GM12878 (cell line): ENCODE measurements around the gene RAD18. TPM values are rescaled to one million over a fixed set of nuclear protein-coding genes. Genes with fewer than 3 reads are reported as not detected.

Source experiments
- ATAC-seq: fragments of 200-7000 bp; cut with Tn5 transposase; 3 replicates; pipeline ENCODE4 v1.9.1; 2020; ENCODE audit warnings: mild to moderate bottlenecking, moderate library complexity
- BruUV-seq: library from RNA; stranded (reverse); fragments of 400-500 nt; replicated peaks from 2 replicates; lab custom pipeline; 2021; lab: Mats Ljungman, UMichigan
- CTCF ChIA-PET: fragments of 300-600 bp; sonication (Branson Sonifier 250); formaldehyde crosslinking; extraction: SDS; loops from one replicate; lab custom pipeline; 2021; ENCODE audit warnings: inconsistent platforms; lab: Yijun Ruan, JAX
- POLR2A ChIA-PET: fragments of 350-600 bp; formaldehyde crosslinking; extraction: SDS; loops from one replicate; lab custom pipeline; 2021; ENCODE audit warnings: inconsistent platforms; lab: Charles Lee
- RAD21 ChIA-PET: fragments of 300-600 bp; sonication (Branson Sonifier 250); formaldehyde crosslinking; loops from one replicate; lab custom pipeline; 2023; ENCODE audit warnings: antibody characterized with exemption; ENCODE audit not compliant: unreplicated experiment; lab: Charles Lee
- SMC1A ChIA-PET: fragments of 300-600 bp; sonication (Branson Sonifier 250); formaldehyde crosslinking; loops from one replicate; lab custom pipeline; 2023; ENCODE audit not compliant: unreplicated experiment, uncharacterized antibody; lab: Charles Lee
- DNase-seq: peaks from one replicate; pipeline ENCODE4 v3.0.0-alpha.2; 2011; ENCODE audit warnings: low read depth, low spot score
- FAIRE-seq: peaks from 3 replicates; lab custom pipeline; 2011; peaks lifted over from hg19 to GRCh38; lab: Jason Lieb, UNC
- H2AFZ ChIP-seq: 2 replicates; pipeline ENCODE4 v1.6.0; 2011; ENCODE audit warnings: low read depth, low read length, control low read depth; ENCODE audit not compliant: control insufficient read depth
- H3K27ac ChIP-seq: 2 replicates; pipeline ENCODE4 v1.5.1; 2011; ENCODE audit warnings: control low read depth; ENCODE audit not compliant: control insufficient read depth, insufficient read depth
- H3K27me3 ChIP-seq, 2 experiments: replicated peaks in 1 of 2; 2 replicates each; pipeline versions ENCODE4 v1.6.0 to v1.6.1; 2011; ENCODE audit warnings: low read length in 1 of 2; ENCODE audit not compliant: control insufficient read depth in 2 of 2, insufficient read depth in 2 of 2
- H3K36me3 ChIP-seq, 2 experiments: 2 replicates each; pipeline ENCODE4 v1.5.1; 2011; ENCODE audit warnings: low read length in 1 of 2; ENCODE audit not compliant: control insufficient read depth in 2 of 2, insufficient read depth in 2 of 2
- H3K4me1 ChIP-seq: 2 replicates; pipeline ENCODE4 v1.6.1; 2011; ENCODE audit warnings: mild to moderate bottlenecking, low read length, moderate library complexity, mixed read lengths; ENCODE audit not compliant: control insufficient read depth, insufficient read depth
- H3K4me2 ChIP-seq: 2 replicates; pipeline ENCODE4 v1.6.0; 2011; ENCODE audit warnings: control low read depth; ENCODE audit not compliant: control insufficient read depth, insufficient read depth
- H3K4me3 ChIP-seq: fragments of 200-600 bp; sonication (generic); 2 replicates; pipeline ENCODE4 v1.5.1; 2016
- H3K79me2 ChIP-seq: 2 replicates; pipeline ENCODE4 v1.6.0; 2011; ENCODE audit warnings: low read length; ENCODE audit not compliant: control insufficient read depth, insufficient read depth
- H3K9ac ChIP-seq: 2 replicates; pipeline ENCODE4 v1.8.0; 2011; ENCODE audit warnings: low read length, control low read depth, mixed read lengths; ENCODE audit not compliant: control insufficient read depth, insufficient read depth
- H3K9me3 ChIP-seq: replicated peaks from 3 replicates; pipeline ENCODE4 v1.5.1; 2011; ENCODE audit warnings: mild to moderate bottlenecking, low read length; ENCODE audit not compliant: control insufficient read depth, insufficient read depth
- H4K20me1 ChIP-seq: 2 replicates; pipeline ENCODE4 v1.6.0; 2011; ENCODE audit not compliant: control insufficient read depth, insufficient read depth
- DPF2 ChIP-seq: fragments of 450-650 bp; IDR thresholded peaks from 2 replicates; pipeline ENCODE4 v1.6.1; 2017; ENCODE audit warnings: mild to moderate bottlenecking
- EP300 ChIP-seq, 2 experiments: fragments of 150-350 bp in 1 of 2; IDR thresholded peaks; 2 replicates each; pipeline ENCODE4 v1.6.1; 2011 to 2012; ENCODE audit warnings: low read depth in 2 of 2, low read length in 2 of 2, borderline replicate concordance in 1 of 2, improper control_type of control experiment in 1 of 2, inconsistent platforms in 1 of 2; ENCODE audit not compliant: control insufficient read depth in 1 of 2
- RFX5 ChIP-seq: IDR thresholded peaks from 2 replicates; pipeline ENCODE4 v1.6.1; 2011; ENCODE audit warnings: low read depth, low read length, improper control_type of control experiment
- SIX5 ChIP-seq: IDR thresholded peaks from 2 replicates; pipeline ENCODE4 v1.6.1; 2011; ENCODE audit warnings: mild to moderate bottlenecking, low read depth, low read length, moderate library complexity; ENCODE audit not compliant: severe bottlenecking
- SPI1 ChIP-seq: IDR thresholded peaks from 2 replicates; pipeline ENCODE4 v1.6.1; 2011; ENCODE audit warnings: low read depth, mild to moderate bottlenecking, low read length, moderate library complexity, borderline replicate concordance; ENCODE audit not compliant: insufficient read depth
- STAT3 ChIP-seq: IDR thresholded peaks from 2 replicates; pipeline ENCODE4 v1.6.1; 2011; ENCODE audit warnings: low read depth, low read length, improper control_type of control experiment
- TCF7 ChIP-seq: IDR thresholded peaks from 2 replicates; pipeline ENCODE4 v1.6.1; 2014; ENCODE audit warnings: antibody characterized with exemption, borderline replicate concordance
- ZZZ3 ChIP-seq: IDR thresholded peaks from 2 replicates; pipeline ENCODE4 v1.6.1; 2011; ENCODE audit warnings: low read depth; ENCODE audit not compliant: control insufficient read depth, insufficient read length
- WGBS: methylation state at CpG from one replicate; pipeline ENCODE4 v1.1.6; 2016; ENCODE audit warnings: low lambda C conversion rate; ENCODE audit not compliant: insufficient replicate concordance, insufficient coverage; ENCODE audit errors: missing lambda C conversion rate; 5-methylcytosine and 5-hydroxymethylcytosine counted together
- in situ Hi-C: fragments of 300-500 bp; cut with MboI; formaldehyde crosslinking; loops from 9 replicates; pipeline ENCODE4 v1.14.3; 2018; ENCODE audit warnings: mixed read lengths
- intact Hi-C: fragments of 100-400 bp; cut with micrococcal nuclease; formaldehyde crosslinking; loops from one replicate; pipeline ENCODE4 v1.14.2; 2022; ENCODE audit not compliant: unreplicated experiment
- polyA plus RNA-seq, 11 experiments: library from polyadenylated mRNA; depleted of rRNA in 4 of 11; unstranded in 6 of 11; stranded (reverse) in 5 of 11; fragments of >200 nt; fragmentation: Nextera tagmentation in 4 of 11; fragmentation: Illumina TruSeq in 1 of 11; extraction: Ambion mirVana in 4 of 11; extraction: Trizol in 1 of 11; gene quantifications; 1 replicate in 1 of 11; 2 replicates in 10 of 11; pipeline versions ENCODE4 v1.2.1 to v1.2.3, GENCODE V29; 2011 to 2016; ENCODE audit warnings: inconsistent platforms in 2 of 11, missing spikeins in 2 of 11, low read depth in 1 of 11
- total RNA-seq, 4 experiments: library from RNA; depleted of rRNA in 3 of 4; stranded (reverse); fragments of >200 nt in 3 of 4; fragmentation: Illumina TruSeq in 1 of 4; extraction: Trizol in 1 of 4; gene quantifications; 2 replicates each; pipeline versions ENCODE4 v1.2.1 to v1.2.3, GENCODE V29; 2013 to 2021
- TF ChIP-seq, protein P1 (sequence below): fragments of 450-650 bp; IDR thresholded peaks from 2 replicates; pipeline ENCODE4 v1.6.1; 2017; ENCODE audit warnings: antibody characterized with exemption, mild to moderate bottlenecking, moderate library complexity
- TF ChIP-seq, protein P2 (sequence below): IDR thresholded peaks from 2 replicates; pipeline ENCODE4 v1.6.1; 2011; ENCODE audit warnings: low read depth, low read length, improper control_type of control experiment, borderline replicate concordance

Gene RAD18
- total and polyA plus RNA-seq, 10 of the 15 experiments (the other 5 are each of a cell fraction or from before 2014, with no cell fraction given), result 8.7 to 38.6 (median 19.2) TPM

DNA sequence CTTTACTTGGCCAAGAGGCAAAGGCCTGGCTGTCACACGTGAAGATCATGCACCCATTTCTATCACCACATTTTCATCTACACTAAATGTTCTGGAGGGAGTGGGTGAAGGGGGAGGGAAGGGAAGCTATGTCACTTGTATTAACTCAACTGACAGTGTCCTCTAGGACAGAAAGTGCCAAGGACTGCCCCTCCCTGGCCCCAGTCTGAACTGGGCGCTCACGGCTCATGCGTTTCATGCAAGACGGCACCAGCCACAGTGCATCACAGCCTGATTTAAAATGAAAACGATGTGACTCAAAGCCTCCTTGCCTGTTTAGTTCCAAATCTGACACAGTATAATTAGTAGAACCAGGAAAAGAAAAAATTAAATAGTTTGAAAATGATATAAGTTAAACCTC, 20.8 kb upstream of the RAD18 start:
- H3K36me3 ChIP-seq, result no peaks in the 10 kb centered on the region
- no peak for ATAC-seq
- no peaks in the 10 kb centered on the region for H4K20me1 ChIP-seq
- in situ Hi-C loops (no loop called here), intact Hi-C loops (no loop called here)
- H3K4me3 ChIP-seq, result no peak overlapping the region
- BruUV-seq, result no TSS peak
- H3K9ac ChIP-seq, result no peak overlapping the region
- H3K4me1 ChIP-seq, result no peaks in the 10 kb centered on the region
- H3K9me3 ChIP-seq, result no peaks in the 10 kb centered on the region; the same call in 2 of the 3 replicates
- FAIRE-seq, result no peak
- no peak for DNase-seq
- CTCF ChIA-PET, result interaction anchor here (0.8 to 1.1 kb wide), 2 partner anchors 65 to 321 kb away, joined by 3 read pairs; no protein-coding TSS in a partner anchor
- H2AFZ ChIP-seq, result no peak overlapping the region
- peaks cover 0 to 2% of the 10 kb centered on the region in 2 experiments; a peak in 2 of 4 replicates for H3K27me3 ChIP-seq
- H3K4me2 ChIP-seq, result no peak overlapping the region
- no peak overlapping the region for H3K27ac ChIP-seq
- H3K79me2 ChIP-seq, result no peaks in the 10 kb centered on the region
- SMC1A ChIA-PET, result no interaction called here
- WGBS, result 15% methylated on average over 6 of the region's 6 CpGs
- POLR2A ChIA-PET, result no interaction called here
- RAD21 ChIA-PET, result no interaction called here
- TF ChIP-seq STAT3 (no peak), SPI1 (no peak), RFX5 (no peak)
- TF ChIP-seq, protein P1, sequence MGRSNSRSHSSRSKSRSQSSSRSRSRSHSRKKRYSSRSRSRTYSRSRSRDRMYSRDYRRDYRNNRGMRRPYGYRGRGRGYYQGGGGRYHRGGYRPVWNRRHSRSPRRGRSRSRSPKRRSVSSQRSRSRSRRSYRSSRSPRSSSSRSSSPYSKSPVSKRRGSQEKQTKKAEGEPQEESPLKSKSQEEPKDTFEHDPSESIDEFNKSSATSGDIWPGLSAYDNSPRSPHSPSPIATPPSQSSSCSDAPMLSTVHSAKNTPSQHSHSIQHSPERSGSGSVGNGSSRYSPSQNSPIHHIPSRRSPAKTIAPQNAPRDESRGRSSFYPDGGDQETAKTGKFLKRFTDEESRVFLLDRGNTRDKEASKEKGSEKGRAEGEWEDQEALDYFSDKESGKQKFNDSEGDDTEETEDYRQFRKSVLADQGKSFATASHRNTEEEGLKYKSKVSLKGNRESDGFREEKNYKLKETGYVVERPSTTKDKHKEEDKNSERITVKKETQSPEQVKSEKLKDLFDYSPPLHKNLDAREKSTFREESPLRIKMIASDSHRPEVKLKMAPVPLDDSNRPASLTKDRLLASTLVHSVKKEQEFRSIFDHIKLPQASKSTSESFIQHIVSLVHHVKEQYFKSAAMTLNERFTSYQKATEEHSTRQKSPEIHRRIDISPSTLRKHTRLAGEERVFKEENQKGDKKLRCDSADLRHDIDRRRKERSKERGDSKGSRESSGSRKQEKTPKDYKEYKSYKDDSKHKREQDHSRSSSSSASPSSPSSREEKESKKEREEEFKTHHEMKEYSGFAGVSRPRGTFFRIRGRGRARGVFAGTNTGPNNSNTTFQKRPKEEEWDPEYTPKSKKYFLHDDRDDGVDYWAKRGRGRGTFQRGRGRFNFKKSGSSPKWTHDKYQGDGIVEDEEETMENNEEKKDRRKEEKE, result no peak
- TF ChIP-seq, all 136 proteins: peak for 0

GRCh38 chr3:8983591-8983990, 20.3 kb upstream of the RAD18 start:
- FAIRE-seq (no peak), ATAC-seq (no peak), DNase-seq (no peak)
- H2AFZ ChIP-seq, result no peak overlapping the region
- H3K4me3 ChIP-seq, result no peak overlapping the region
- no peak overlapping the region for H3K9ac ChIP-seq
- ChIA-PET SMC1A (no interaction called here), RAD21 (no interaction called here), POLR2A (no interaction called here), CTCF (interaction anchor here (0.8 to 1.1 kb wide), 2 partner anchors 66 to 321 kb away, joined by 3 read pairs; no protein-coding TSS in a partner anchor)
- H3K27me3 ChIP-seq, result peaks cover 0 to 2% of the 10 kb centered on the region in 2 experiments; a peak in 2 of 4 replicates
- in situ Hi-C loops (no loop called here), intact Hi-C loops (no loop called here)
- BruUV-seq, result no TSS peak
- TF ChIP-seq DPF2 (no peak), SIX5 (no peak), TCF7 (no peak), ZZZ3 (no peak), EP300 (IDR thresholded peaks at IDR 0.05; ENCODE audit: borderline replicate concordance in 1 of 2, control insufficient read depth in 1 of 2, low read depth in 2 of 2, low read length in 2 of 2) (no peak)
- TF ChIP-seq, protein P2, sequence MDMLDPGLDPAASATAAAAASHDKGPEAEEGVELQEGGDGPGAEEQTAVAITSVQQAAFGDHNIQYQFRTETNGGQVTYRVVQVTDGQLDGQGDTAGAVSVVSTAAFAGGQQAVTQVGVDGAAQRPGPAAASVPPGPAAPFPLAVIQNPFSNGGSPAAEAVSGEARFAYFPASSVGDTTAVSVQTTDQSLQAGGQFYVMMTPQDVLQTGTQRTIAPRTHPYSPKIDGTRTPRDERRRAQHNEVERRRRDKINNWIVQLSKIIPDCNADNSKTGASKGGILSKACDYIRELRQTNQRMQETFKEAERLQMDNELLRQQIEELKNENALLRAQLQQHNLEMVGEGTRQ, result no peak
- H3K4me1 ChIP-seq, result no peaks in the 10 kb centered on the region
- H3K79me2 ChIP-seq, result no peaks in the 10 kb centered on the region
- H3K9me3 ChIP-seq, result no peaks in the 10 kb centered on the region; the same call in 2 of the 3 replicates
- no peaks in the 10 kb centered on the region for H3K36me3 ChIP-seq
- 56% methylated on average over 5 of the region's 5 CpGs for WGBS
- H4K20me1 ChIP-seq, result no peaks in the 10 kb centered on the region
- H3K4me2 ChIP-seq, result no peak overlapping the region
- no peak overlapping the region for H3K27ac ChIP-seq
